ENCODE data around the gene HABP4.

GRCh38 chr9:96508227-96508940, 58.4 kb downstream of the HABP4 start:
- TF ChIP-seq POLR2A (IDR thresholded peaks at IDR 0.05) (no peak), POLR2AphosphoS5 (IDR thresholded peaks at IDR 0.05) (no peak)

All from spleen (tissue), 3 donors.